GM12874 (cell line): ENCODE results near the gene CPNE9.

Experiments used
- CTCF ChIP-seq: IDR thresholded peaks from 2 replicates; pipeline ENCODE4 v1.5.1; 2011; ENCODE audit warnings: low read depth, mild to moderate bottlenecking, control low read depth, low read length, moderate library complexity; ENCODE audit not compliant: insufficient read depth

The CPNE9 gene

GRCh38 chr3:9696480-9697220 is 7.0 kb upstream of the CPNE9 start:
- TF ChIP-seq CTCF, result no peak

GRCh38 chr3:9697892-9698291 is 5.7 kb upstream of the CPNE9 start:
- no peak for TF ChIP-seq CTCF

- no peak for TF ChIP-seq CTCF
These were observed 5.3 kb upstream of the CPNE9 start for GRCh38 chr3:9698293-9698692.

GRCh38 chr3:9700536-9700935 is 3.1 kb upstream of the CPNE9 start:
- no peak for TF ChIP-seq CTCF

- TF ChIP-seq CTCF, result no peak
These were observed 2.6 kb upstream of the CPNE9 start for GRCh38 chr3:9701006-9701405.

GRCh38 chr3:9701711-9702110 is 1.9 kb upstream of the CPNE9 start:
- TF ChIP-seq CTCF, result no peak

- TF ChIP-seq CTCF, result no peak
These were observed 393 bp upstream of the CPNE9 start for GRCh38 chr3:9703240-9703639.
